Measurements from ENCODE around the gene NCOR1. TPM values are rescaled to one million over a fixed set of nuclear protein-coding genes. Genes with fewer than 3 reads are reported as not detected.
"Not testable (repeated sequence)": the region's sequence is repeated elsewhere in the genome, so short reads cannot be mapped to it uniquely, and the experiment has no call there.

Gene NCOR1
- total and polyA plus RNA-seq, 9 donors, result 47.9 to 62.1 (median 56.4) TPM

- peaks cover 20% of the 10 kb centered on the region for H3K36me3 ChIP-seq (ENCODE audit: control insufficient read depth, insufficient read depth, low read length)
- H3K9me3 ChIP-seq (replicated peaks; ENCODE audit: control insufficient read depth, low read depth, low read length), result no peaks in the 10 kb centered on the region
- H3K27ac ChIP-seq (ENCODE audit: low read length), result no peak overlapping the region
- H3K4me3 ChIP-seq (ENCODE audit: low read length), result no peak overlapping the region
- no peaks in the 10 kb centered on the region for H3K4me1 ChIP-seq (ENCODE audit: control insufficient read depth, insufficient read depth, low read length)
- no peak for DNase-seq
- 80% methylated on average over 1 of the region's 3 CpGs for WGBS (ENCODE audit: insufficient coverage)
- H3K27me3 ChIP-seq (ENCODE audit: control insufficient read depth, insufficient read depth, low read length), result no peaks in the 10 kb centered on the region
Measured at GRCh38 chr17:16158714-16159113, 56.6 kb downstream of the NCOR1 start.

- Histone ChIP-seq H3K4me3 (ENCODE audit: low read length) (no peak overlapping the region), H3K4me1 (ENCODE audit: control insufficient read depth, insufficient read depth, low read length) (no peaks in the 10 kb centered on the region), H3K27ac (ENCODE audit: low read length) (no peak overlapping the region), H3K36me3 (ENCODE audit: control insufficient read depth, insufficient read depth, low read length) (peaks cover 26% of the 10 kb centered on the region), H3K9me3 (replicated peaks; ENCODE audit: control insufficient read depth, low read depth, low read length) (no peaks in the 10 kb centered on the region), H3K27me3 (ENCODE audit: control insufficient read depth, insufficient read depth, low read length) (no peaks in the 10 kb centered on the region)
- DNase-seq, result no peak
- no CpG with 5 or more reads among the region's 2 CpGs for WGBS (ENCODE audit: insufficient coverage)
Measured at GRCh38 chr17:16155536-16155935, 59.8 kb downstream of the NCOR1 start.

- not testable (repeated sequence) for H3K27ac ChIP-seq (ENCODE audit: low read length); H3K4me1 ChIP-seq (ENCODE audit: control insufficient read depth, insufficient read depth, low read length); H3K4me3 ChIP-seq (ENCODE audit: low read length); H3K9me3 ChIP-seq (replicated peaks; ENCODE audit: control insufficient read depth, low read depth, low read length); DNase-seq; H3K27me3 ChIP-seq (ENCODE audit: control insufficient read depth, insufficient read depth, low read length)
- no CpG with 5 or more reads among the region's 6 CpGs for WGBS (ENCODE audit: insufficient coverage)
- peaks cover 31% of the 10 kb centered on the region for H3K36me3 ChIP-seq (ENCODE audit: control insufficient read depth, insufficient read depth, low read length)
Measured at GRCh38 chr17:16152326-16152725, 63.0 kb downstream of the NCOR1 start.

GRCh38 chr17:16150251-16150856 is 65.0 kb downstream of the NCOR1 start:
- WGBS (ENCODE audit: insufficient coverage), result no CpG with 5 or more reads among the region's 4 CpGs
- Histone ChIP-seq H3K36me3 (ENCODE audit: control insufficient read depth, insufficient read depth, low read length) (peaks cover 34% of the 10 kb centered on the region), H3K4me3 (ENCODE audit: low read length) (no peak overlapping the region), H3K4me1 (ENCODE audit: control insufficient read depth, insufficient read depth, low read length) (no peaks in the 10 kb centered on the region), H3K27me3 (ENCODE audit: control insufficient read depth, insufficient read depth, low read length) (no peaks in the 10 kb centered on the region), H3K9me3 (replicated peaks; ENCODE audit: control insufficient read depth, low read depth, low read length) (no peaks in the 10 kb centered on the region), H3K27ac (ENCODE audit: low read length) (no peak overlapping the region)
- no peak for DNase-seq

- Histone ChIP-seq H3K36me3 (ENCODE audit: control insufficient read depth, insufficient read depth, low read length) (peaks cover 38% of the 10 kb centered on the region), H3K9me3 (replicated peaks; ENCODE audit: control insufficient read depth, low read depth, low read length) (no peaks in the 10 kb centered on the region), H3K27me3 (ENCODE audit: control insufficient read depth, insufficient read depth, low read length) (no peaks in the 10 kb centered on the region), H3K4me3 (ENCODE audit: low read length) (no peak overlapping the region), H3K4me1 (ENCODE audit: control insufficient read depth, insufficient read depth, low read length) (no peaks in the 10 kb centered on the region), H3K27ac (ENCODE audit: low read length) (no peak overlapping the region)
- no peak for DNase-seq
- no CpG with 5 or more reads among the region's 2 CpGs for WGBS (ENCODE audit: insufficient coverage)
Measured at GRCh38 chr17:16148596-16148995, 66.7 kb downstream of the NCOR1 start.

- DNase-seq; H3K27me3 ChIP-seq (ENCODE audit: control insufficient read depth, insufficient read depth, low read length); H3K4me1 ChIP-seq (ENCODE audit: control insufficient read depth, insufficient read depth, low read length); H3K27ac ChIP-seq (ENCODE audit: low read length); H3K9me3 ChIP-seq (replicated peaks; ENCODE audit: control insufficient read depth, low read depth, low read length); H3K4me3 ChIP-seq (ENCODE audit: low read length): not testable (repeated sequence)
- WGBS (ENCODE audit: insufficient coverage), result 94% methylated on average over 35 of the region's 40 CpGs
- H3K36me3 ChIP-seq (ENCODE audit: control insufficient read depth, insufficient read depth, low read length), result peaks cover 46% of the 10 kb centered on the region
Measured at GRCh38 chr17:16145319-16145890, 69.9 kb downstream of the NCOR1 start.

DNA sequence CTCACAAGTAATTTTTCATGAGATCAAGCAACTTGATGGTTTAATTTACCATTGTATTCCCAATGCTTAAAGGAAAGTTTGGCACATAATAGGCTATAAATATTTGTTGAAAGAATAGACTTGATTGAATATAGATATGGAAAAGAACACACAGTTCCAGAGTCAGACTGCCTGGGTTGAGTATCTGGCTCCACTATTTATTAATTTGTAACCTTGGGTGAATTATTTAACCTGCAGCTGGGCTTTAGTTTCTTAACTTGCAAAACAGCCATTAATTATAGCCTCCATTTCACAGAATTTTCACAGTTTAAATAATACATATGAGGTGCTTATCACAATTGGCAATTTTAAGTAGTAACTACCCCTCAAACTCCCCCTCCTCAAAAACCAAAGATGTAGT is 73.6 kb downstream of the NCOR1 start:
- Histone ChIP-seq H3K27me3 (ENCODE audit: control insufficient read depth, insufficient read depth, low read length) (no peaks in the 10 kb centered on the region), H3K9me3 (replicated peaks; ENCODE audit: control insufficient read depth, low read depth, low read length) (no peaks in the 10 kb centered on the region), H3K4me3 (ENCODE audit: low read length) (no peak overlapping the region), H3K27ac (ENCODE audit: low read length) (no peak overlapping the region), H3K36me3 (ENCODE audit: control insufficient read depth, insufficient read depth, low read length) (peaks cover 39% of the 10 kb centered on the region), H3K4me1 (ENCODE audit: control insufficient read depth, insufficient read depth, low read length) (no peaks in the 10 kb centered on the region)
- DNase-seq, result no peak

GRCh38 chr17:16140854-16141253 is 74.5 kb downstream of the NCOR1 start:
- Histone ChIP-seq H3K27me3 (ENCODE audit: control insufficient read depth, insufficient read depth, low read length) (no peaks in the 10 kb centered on the region), H3K27ac (ENCODE audit: low read length) (no peak overlapping the region), H3K4me3 (ENCODE audit: low read length) (no peak overlapping the region), H3K4me1 (ENCODE audit: control insufficient read depth, insufficient read depth, low read length) (no peaks in the 10 kb centered on the region), H3K9me3 (replicated peaks; ENCODE audit: control insufficient read depth, low read depth, low read length) (no peaks in the 10 kb centered on the region), H3K36me3 (ENCODE audit: control insufficient read depth, insufficient read depth, low read length) (peaks cover 39% of the 10 kb centered on the region)
- no peak for DNase-seq
- no CpG with 5 or more reads among the region's 2 CpGs for WGBS (ENCODE audit: insufficient coverage)

DNA sequence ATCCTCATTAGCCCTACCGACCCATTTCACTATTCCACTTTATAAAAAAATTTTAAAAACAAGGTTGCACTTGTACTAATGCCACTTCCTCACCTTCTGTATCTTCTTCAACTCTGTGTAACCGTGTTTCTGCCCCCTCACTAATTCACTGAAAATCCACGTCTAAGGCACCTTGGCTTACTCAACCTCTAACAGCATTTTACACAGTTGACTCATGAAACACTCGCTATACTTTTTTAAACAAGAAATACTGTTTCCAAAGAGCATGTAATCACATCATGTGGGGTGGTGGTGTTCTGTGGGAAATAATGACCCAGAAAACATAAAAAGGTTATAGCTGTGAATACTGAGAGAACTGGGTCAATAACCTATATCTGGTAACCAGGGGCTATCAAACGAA is 79.9 kb downstream of the NCOR1 start:
- Histone ChIP-seq H3K27ac (ENCODE audit: low read length) (no peak overlapping the region), H3K27me3 (ENCODE audit: control insufficient read depth, insufficient read depth, low read length) (no peaks in the 10 kb centered on the region), H3K9me3 (replicated peaks; ENCODE audit: control insufficient read depth, low read depth, low read length) (no peaks in the 10 kb centered on the region), H3K36me3 (ENCODE audit: control insufficient read depth, insufficient read depth, low read length) (peaks cover 34% of the 10 kb centered on the region), H3K4me3 (ENCODE audit: low read length) (no peak overlapping the region), H3K4me1 (ENCODE audit: control insufficient read depth, insufficient read depth, low read length) (no peaks in the 10 kb centered on the region)
- no peak for DNase-seq
- 95% methylated on average over 3 of the region's 5 CpGs for WGBS (ENCODE audit: insufficient coverage)

DNA sequence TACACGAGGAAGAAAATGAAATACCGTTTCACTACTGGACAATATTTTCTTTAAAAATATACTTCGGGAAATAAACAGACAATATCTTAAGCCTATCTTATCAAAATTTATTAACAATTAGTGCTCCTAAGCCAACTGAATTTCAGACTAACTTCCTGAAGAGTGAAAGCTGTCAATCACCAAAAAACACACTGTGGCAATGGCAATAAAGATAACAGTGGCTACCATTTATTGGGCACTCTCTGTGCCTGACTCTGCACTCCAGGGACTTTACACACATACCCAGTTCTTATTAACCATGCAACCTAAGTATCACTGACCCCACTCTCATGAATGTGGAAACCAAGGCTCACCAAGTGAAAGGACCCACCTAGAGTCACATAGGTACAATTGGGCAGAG is 83.7 kb downstream of the NCOR1 start:
- Histone ChIP-seq H3K36me3 (ENCODE audit: control insufficient read depth, insufficient read depth, low read length) (peaks cover 34% of the 10 kb centered on the region), H3K9me3 (replicated peaks; ENCODE audit: control insufficient read depth, low read depth, low read length) (no peaks in the 10 kb centered on the region), H3K4me3 (ENCODE audit: low read length) (no peak overlapping the region), H3K4me1 (ENCODE audit: control insufficient read depth, insufficient read depth, low read length) (no peaks in the 10 kb centered on the region), H3K27me3 (ENCODE audit: control insufficient read depth, insufficient read depth, low read length) (no peaks in the 10 kb centered on the region), H3K27ac (ENCODE audit: low read length) (no peak overlapping the region)
- 100% methylated on average over 1 of the region's 3 CpGs for WGBS (ENCODE audit: insufficient coverage)
- no peak for DNase-seq

Measured in muscle of leg (tissue), 11 donors.